ENCODE results near the gene PPIL1.
"Not testable (repeated sequence)": the region's sequence is repeated elsewhere in the genome, so short reads cannot be mapped to it uniquely, and the experiment has no call there.

Gene PPIL1

DNA sequence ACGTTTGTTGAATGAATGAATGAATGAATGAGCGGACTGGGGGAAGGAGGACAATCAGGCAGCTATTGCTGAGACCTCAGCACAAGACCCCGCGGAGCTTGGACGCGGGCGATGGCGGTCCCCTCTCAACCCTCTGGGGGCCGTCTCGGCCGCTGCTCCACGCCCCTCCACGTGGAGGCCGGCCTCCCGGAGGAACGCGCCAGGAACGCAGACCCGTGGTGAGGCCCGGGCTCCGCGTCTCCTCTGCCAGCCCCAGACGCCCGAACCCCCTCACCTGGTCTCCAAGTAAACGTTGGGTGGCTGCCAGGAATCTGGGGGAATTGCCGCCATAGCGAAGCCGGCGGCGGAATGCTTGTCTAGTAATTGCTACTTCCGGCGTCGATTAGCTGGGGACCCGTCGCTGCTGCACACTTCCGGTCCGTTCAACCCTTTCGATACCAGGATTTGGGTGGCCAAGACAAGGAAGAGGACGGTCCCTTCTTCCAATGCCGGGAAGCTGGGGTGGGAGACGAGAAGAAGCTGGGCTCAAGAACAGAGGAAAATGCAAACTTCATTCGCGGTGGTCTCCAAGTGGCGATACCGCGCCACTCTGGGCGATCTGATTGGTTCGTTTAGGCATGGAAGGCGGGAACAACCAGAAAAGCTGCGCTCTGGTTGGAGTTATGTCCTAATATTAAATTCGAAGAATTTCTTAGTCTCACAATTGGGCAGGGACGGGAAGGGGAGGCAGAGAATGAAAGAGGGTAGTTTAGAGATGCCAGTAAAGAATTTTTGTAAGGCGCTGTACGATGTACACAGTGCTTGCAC is at the start of gene PPIL1:
TSS of gene PPIL1 (minus strand) at position 361 of the 807 bp plus-strand sequence. CDS start at position 330, 31 bp downstream.
- FAIRE-seq = peak; percentile 96

DNA sequence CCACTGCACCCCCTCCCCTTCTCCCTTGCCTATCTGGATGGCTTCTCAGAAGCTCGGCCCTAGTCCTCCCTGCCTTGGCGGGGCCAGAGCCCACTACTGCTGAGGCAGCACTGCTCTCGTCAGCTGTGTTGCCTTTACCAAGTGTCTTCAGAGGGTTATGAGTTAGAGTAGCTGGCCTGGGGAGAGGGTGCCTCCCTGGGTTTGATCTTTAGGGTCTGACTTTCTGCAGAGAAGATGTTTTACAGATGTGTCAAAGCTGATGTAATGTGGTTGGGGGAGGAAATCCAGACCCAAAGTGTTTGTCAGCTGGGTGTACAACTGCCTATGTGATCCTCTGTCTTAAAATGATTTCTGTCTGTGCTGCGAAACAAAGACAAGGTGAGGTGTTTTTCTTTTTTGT is 49.5 kb upstream of the PPIL1 start:
- DNase-seq (ENCODE audit: extremely low spot score, insufficient read length, low read depth) = no peak
- FAIRE-seq = no peak

More for the DNA sequence above, at the start of gene PPIL1:
- DNase-seq (ENCODE audit: extremely low spot score, insufficient read length, low read depth) = peak; percentile 77

DNA sequence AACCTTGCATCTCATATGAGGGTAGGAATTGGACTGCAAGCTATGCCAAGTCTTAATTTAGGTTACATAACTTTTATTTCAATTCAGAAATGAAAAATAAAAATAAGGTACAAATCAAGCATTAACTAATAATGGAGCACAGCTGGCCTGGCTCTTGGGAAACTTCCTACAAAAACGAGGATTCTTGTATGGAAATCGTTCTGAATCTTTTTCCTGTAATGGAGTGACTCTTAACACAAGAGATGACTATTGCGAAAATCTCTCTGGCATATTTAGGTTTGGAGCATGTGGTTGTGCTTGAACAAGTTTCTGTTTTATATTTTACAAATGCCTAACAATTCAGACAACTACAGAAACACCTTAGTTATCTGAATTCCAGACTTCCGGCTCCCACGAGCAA is 45.9 kb upstream of the PPIL1 start:
- FAIRE-seq (no peak), DNase-seq (ENCODE audit: extremely low spot score, insufficient read length, low read depth) (no peak)

DNA sequence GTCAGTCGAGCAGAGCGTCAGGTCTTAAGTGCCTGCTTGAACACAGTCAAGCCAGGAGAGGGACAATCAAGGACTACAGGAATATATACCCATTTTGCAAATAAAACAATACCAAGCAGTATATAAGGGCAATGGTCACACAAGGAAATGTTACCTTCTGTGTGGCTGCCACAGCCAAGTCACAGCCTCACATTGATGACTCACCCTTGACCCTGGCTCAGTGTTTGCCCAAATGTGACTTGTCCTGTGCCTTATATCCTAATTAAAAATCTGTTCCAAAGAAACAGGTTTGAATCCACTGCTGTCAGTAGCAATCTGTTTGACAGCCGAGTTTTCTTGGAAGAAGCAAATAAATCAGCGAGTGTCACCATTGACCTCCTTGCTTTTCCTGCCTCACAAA is 45.4 kb upstream of the PPIL1 start:
- FAIRE-seq (no peak), DNase-seq (ENCODE audit: extremely low spot score, insufficient read length, low read depth) (no peak)

DNA sequence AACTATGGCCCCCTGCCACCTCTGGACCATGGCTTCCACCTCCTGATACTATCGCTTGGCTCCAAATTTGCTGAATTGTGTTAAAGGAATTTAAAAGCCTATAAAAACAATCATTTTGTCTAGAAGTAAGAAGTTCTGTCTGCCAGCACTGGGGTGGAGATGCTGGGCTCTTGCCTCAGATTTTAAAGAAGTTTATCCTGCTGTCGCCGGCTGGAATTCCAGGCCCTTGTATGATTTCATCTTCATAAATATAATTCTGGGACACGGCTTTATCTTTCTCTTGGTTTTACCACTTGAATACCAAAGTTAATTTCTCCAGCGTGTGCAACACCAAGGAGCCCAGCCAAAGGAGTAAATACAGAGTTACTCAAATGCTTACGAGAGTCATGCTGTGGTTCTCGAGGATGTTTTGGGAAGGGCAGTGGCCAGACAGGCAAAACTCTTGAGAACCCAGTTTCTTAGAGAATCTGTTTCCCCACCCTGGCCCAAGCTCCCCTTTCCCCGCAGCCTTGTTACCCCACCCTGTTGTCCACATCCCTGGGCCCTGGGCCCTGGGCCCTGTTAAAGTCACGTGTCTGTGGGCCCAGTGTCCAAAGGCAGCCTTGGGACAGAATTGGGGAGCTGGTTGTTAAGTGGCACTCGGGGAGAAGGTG is 43.1 kb upstream of the PPIL1 start:
- no peak for DNase-seq (ENCODE audit: extremely low spot score, insufficient read length, low read depth)
- no peak for FAIRE-seq

DNA sequence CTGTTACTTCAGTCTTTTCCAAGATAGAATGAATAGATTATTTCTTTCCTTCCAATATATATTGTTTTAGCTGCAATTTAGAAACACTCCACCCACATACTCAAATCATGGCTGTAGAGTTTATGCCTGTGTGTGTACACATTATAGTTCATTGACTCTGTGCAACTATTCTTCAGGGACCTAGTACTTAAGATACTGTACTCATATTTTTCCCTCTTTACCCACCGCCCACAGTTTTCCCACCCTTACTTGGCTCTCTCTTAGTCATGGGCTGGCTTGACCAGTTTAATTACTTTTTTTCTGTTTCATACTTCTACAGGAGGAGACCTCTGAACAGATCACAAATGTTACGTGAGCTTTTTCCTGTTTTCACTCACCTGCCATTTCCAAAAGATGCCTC is 41.5 kb upstream of the PPIL1 start:
- DNase-seq (ENCODE audit: extremely low spot score, insufficient read length, low read depth) (no peak), FAIRE-seq (no peak)

DNA sequence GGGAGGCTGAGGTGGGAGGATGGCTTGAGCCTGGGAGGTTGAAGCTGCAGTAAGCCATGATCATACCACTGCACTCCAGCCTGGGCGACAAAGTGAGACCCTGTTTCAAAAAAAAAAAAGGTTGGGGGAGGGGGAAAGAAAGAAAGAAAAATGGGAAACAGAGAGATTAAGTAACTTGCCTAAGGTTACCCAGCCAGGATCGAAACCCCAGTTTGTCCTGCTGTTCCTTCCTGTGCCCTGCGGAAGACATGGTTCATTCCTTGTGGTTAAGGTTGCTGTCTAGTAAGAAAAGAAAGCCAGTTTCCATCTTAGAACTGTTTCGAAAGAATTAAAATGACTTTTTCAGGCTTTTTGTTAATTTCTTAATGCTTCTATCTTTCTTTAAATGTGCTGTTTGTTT is 41.0 kb upstream of the PPIL1 start:
- DNase-seq (ENCODE audit: extremely low spot score, insufficient read length, low read depth) (no peak), FAIRE-seq (no peak)

DNA sequence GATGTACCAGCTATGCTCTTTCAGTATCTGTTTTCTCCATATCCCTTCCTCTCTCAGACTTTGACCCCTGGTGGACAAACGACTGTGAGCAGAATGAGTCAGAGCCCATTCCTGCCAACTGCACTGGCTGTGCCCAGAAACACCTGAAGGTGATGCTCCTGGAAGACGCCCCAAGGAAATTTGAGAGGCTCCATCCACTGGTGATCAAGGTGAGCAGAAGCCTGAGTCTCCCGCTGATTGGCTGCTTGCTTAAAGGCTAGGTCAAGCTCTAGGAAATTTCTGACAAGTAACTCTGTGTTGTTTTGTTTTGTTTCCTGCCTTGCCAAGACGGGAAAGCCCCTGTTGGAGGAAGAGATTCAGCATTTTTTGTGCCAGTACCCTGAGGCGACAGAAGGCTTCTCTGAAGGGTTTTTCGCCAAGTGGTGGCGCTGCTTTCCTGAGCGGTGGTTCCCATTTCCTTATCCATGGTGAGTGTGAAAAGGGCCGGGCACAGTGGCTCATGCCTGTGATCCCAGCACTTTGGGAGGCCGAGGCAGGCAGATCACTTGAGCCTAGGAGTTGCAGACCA is 39.7 kb upstream of the PPIL1 start:
- FAIRE-seq = no peak
- no peak for DNase-seq (ENCODE audit: extremely low spot score, insufficient read length, low read depth)

DNA sequence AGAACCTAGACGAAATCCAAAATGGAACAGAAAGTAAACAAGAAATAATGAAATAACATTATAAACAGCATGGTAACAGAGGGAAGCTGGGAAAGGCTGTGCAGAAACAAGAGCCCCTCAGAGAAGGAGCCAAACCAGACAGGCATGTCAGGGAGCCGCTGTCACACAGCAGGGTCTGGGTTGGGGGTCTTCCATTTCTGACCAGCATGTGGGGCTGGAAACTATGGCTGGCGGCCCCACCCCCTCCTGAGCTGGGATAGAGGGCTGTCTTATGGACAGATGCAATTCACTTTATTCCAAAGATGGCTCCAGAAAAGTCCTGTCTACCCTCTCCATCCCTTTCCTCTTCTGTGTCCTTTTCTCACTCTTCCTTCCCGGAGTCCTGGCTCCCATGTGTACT is 38.5 kb upstream of the PPIL1 start:
- no peak for DNase-seq (ENCODE audit: extremely low spot score, insufficient read length, low read depth)
- FAIRE-seq = no peak

DNA sequence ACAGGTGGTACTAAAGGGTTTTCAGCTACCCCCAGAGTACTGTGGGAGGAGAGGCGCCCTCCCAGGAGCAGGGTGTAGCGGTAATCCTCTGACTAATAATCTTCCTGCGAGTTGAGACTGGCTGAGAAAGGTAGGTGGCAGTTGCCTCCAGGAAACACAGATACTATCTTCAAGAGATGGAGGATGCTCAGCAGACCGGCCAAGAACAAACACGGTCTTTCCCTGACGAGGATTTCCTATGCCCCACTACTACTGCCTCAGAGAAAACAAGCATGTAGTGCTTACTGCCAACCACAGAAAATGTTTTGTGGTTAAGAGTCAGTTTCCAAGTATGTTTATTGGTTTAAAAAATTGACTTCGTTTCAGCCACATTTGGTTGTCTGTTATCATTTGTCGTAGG is 38.0 kb upstream of the PPIL1 start:
- DNase-seq (ENCODE audit: extremely low spot score, insufficient read length, low read depth) (peak; percentile 55), FAIRE-seq (peak; percentile 90)

DNA sequence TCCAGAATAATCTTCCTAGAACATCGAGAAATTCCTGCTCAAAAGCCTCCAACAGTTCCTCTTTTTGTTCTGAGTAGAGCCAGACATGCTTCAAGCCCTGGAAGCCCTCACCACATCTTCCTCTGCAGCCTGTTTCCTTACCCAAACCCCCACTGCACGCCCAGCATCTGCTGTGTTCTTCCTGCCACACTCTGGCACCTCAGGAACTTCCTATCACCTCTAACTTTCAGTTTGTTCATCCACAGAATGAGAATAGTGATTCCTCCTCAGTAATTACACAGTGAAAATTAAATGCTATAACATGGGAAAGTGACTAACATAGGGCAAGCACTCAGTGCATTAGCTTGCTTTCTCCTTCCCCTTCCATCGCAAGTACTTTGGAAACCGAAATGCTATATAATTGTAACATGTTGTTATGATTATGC is 37.4 kb upstream of the PPIL1 start:
- FAIRE-seq = peak; percentile 49
- no peak for DNase-seq (ENCODE audit: extremely low spot score, insufficient read length, low read depth)

DNA sequence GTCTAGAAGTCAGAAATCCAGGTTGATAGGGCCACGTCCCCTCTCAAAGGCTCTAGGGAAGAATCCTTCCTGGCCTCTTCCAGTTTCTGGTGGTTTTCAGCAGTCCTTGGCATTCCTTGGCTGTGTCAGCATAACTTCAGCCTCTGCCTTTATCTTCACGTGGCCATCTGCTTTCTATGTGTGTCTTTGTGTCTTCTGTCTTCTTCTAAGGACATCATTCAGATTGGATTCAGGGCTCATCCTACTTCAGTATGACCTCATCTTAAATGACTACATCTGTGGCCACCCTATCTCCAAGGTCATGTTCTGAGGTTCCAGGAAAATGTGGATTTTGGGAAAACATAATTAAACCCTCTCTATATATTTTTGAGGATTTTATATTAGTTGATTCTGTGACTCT is 34.1 kb upstream of the PPIL1 start:
- DNase-seq (ENCODE audit: extremely low spot score, insufficient read length, low read depth) (no peak), FAIRE-seq (no peak)

DNA sequence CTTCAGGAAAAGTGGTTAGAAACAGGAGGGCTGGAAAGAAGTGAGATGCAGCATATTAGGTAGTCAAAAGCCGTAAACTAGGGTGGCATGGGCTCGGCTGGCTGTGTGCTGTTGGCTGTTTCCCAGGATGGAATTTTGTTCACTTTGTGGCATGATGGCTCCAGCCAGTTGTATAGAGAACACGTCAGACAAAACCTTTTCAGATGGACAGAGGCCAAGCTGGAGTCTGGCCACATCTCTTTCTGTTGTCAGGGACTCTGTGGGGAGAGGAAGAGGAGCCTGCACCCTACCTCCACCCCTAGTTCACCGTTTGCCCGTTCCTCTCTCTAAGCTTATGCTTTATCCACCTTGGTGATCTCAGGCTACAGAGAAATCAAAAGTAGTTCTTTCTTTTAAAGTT is 33.2 kb upstream of the PPIL1 start:
- DNase-seq (ENCODE audit: extremely low spot score, insufficient read length, low read depth) (no peak), FAIRE-seq (no peak)

DNA sequence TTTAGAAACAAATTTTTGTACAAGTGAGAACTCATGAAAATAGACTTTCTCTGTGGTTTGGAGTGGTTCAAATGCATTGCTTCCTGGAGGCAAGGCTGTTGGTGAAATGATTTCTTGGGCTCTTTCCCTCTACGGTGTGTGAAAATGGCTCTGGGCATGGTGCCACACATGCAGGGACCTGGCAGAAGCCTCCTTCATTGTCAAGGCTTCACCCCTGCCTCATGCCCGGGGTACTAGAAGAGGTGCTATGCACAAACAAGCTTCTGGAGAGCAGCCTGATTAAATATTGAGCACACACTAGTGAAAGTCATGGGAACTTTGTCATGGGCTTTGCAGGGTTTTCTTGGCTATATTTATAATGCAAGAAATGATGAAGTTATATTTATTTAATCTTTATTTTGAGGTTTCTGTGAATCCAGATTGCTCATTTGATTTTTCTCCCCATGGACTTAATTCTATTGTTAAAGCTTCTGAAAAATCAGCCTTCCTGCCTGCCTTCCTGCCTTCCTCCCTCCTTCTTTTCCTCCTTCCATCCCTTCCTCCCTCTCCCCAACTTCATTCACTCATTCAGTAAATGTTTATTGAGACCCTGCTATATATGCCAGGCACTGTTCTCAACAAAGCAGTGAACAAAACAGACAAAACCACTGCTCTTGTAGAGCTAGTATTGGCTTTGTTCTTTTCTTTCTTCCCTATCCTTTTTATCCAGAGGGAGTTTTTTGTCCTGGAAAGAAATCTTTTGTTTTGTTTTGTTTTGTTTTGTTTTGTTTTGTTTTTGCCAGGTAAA is 32.1 kb upstream of the PPIL1 start:
- no peak for FAIRE-seq

DNA sequence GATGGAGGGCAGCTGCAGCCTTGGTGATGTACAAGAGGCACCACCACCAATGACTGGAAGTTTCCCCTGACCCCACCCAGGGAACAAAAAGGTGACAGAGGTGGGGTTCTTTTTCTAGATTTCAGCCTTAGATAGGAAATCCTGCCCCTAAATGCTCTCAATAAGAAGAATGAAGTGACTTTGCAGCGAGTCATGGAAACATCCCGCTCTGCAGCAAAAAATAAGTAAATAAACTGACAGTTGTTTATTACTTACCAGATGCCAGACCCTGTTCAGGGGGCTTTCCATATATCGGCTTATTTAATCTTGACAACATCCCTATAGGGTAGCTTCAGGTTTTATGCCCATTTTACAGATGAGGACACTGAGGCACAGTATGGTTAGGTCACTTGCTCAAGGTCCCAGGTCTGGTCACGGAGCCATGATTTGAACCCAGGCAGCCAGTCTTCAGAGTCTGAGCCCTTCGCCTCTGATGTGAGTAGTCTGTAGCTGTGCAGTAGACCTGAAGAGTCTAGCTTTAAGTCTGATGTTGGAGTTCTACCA is 30.3 kb upstream of the PPIL1 start:
- DNase-seq (ENCODE audit: extremely low spot score, insufficient read length, low read depth) (no peak), FAIRE-seq (no peak)

More for the DNA sequence above, 32.1 kb upstream of the PPIL1 start:
- DNase-seq (ENCODE audit: extremely low spot score, insufficient read length, low read depth) = no peak

DNA sequence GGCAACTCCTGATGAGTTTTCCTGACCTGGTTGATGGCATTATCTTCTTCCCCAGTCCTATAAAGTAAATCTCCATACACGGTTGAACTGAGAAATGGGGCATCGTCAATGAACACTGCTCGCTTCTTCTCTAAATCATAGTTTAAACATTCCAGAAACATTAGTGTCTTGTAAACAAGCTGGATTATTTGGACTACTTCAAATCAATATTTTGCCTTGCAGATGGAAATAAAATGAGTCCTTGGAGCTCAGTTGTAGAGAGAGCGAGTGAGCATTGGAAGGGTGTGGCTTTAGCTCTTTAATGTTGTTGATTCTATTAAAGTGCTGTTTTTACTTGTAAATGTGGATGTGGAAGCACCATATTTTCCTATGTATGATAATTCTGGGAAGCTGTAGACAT is 29.5 kb upstream of the PPIL1 start:
- no peak for DNase-seq (ENCODE audit: extremely low spot score, insufficient read length, low read depth)
- FAIRE-seq = no peak

DNA sequence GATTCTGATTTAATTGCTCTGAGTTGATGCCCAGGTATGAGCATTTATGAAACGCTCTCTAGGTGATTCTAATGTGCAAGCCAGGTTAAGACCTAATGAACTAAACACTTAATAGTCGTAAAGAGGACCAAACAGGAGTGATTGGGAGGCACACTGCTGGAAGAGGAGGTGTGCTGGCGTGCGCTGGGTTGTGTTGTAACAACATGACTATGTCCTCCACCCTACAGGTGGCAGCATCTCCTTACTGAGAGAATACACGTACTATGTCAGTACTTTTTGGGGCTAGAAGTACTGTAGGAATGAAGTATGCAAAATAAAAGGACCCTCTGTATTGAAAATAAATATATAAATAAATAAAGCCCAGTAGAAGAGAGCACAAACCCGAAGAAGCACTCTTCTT is 23.0 kb upstream of the PPIL1 start:
- DNase-seq (ENCODE audit: extremely low spot score, insufficient read length, low read depth) (no peak), FAIRE-seq (no peak)

DNA sequence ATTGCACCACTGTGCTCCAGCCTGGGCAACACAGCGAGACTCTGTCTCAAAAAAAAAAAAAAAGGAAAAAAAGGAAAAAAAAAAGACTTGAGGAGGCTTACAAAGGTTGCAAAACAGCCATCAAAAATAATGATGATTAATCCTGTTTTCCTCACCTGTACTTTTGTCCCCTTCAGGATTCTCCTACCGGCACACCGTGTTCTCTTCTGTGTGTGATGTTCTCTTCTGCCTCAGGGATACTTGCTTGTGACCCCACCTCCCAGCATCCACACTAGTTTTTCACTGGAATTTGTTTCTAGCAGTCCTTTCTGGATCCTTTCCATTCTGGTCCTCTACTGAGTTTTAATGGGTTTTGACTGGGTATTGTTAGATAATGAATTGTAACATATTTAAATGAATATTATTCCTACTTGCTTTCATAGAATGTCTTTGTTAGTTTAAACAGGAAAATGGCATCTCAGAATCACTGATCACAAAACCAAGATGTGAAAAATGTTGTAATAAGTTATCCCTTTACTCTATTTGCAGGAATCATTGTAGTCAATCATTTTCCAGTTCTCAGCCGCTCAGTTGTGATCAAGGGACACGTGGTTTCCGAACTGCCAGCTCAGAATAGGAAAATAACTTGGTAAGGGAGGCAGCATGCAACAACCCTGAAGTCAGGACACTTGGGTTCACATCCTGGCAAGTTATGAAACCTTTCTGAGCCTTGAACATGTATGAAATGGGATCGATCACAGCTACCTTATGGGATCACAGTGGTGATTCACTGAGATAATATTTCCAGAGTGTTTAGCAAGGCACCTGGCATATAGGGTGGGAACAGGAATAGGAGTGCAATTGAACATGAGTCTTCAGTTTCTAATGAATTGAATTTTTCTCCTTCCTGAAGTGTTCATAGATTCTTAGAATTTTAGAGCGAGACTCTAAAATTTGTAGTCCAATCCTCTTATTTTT is 19.7 kb upstream of the PPIL1 start:
- DNase-seq (ENCODE audit: extremely low spot score, insufficient read length, low read depth) = no peak
- FAIRE-seq = no peak

DNA sequence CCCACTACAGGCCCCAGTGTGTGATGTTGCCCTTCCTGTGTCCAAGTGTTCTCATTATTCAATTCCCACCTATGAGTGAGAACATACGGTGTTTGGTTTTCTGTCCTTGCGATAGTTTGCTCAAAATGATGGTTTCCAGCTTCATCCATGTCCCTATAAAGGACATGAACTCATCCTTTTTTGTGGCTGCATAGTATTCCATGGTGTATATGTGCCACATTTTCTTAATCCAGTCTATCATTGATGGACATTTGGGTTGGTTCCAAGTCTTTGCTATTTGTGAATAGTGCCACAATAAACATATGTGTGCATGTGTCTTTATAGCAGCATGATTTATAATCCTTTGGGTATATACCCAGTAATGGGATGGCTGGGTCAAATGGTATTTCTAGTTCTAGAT is 16.6 kb upstream of the PPIL1 start:
- not testable (repeated sequence) for DNase-seq (ENCODE audit: extremely low spot score, insufficient read length, low read depth); FAIRE-seq

All from GM18507 (cell line).